ENCODE data around the gene POLDIP2. TPM values are rescaled to one million over a fixed set of nuclear protein-coding genes. Genes with fewer than 3 reads are reported as not detected.

Gene POLDIP2
- total RNA-seq (10 to 100 TPM; 65.6 to 76.8 TPM), polyA plus RNA-seq (ENCODE audit: insufficient read length in 6 of 6) (10 to 100 TPM; 56.0 to 67.8 (median 62.1) TPM)
- long read RNA-seq, donor 1, transcript POLDIP2-201 (11 exons, 2,121 nt): major isoform, 25 of 30 reads
- long read RNA-seq, donor 1, partial matches to known transcripts: 0 of 30 reads
- long read RNA-seq, donor 1, other reads (novel, unspliced or antisense): 5 of 30 reads
- long read RNA-seq, donor 2, transcript POLDIP2-201 (11 exons, 2,121 nt): major isoform, 14 of 20 reads
- long read RNA-seq, donor 2, partial matches to known transcripts: 6 of 20 reads
- long read RNA-seq, donor 2, other reads (novel, unspliced or antisense): 0 of 20 reads
- long read RNA-seq, donor 3, transcript POLDIP2-201 (11 exons, 2,121 nt): major isoform, 21 of 21 reads
- long read RNA-seq, donor 3, partial matches to known transcripts: 0 of 21 reads
- long read RNA-seq, donor 3, other reads (novel, unspliced or antisense): 0 of 21 reads
- long read RNA-seq, donor 4, transcript POLDIP2-201 (11 exons, 2,121 nt): major isoform, 49 of 59 reads
- long read RNA-seq, donor 4, partial matches to known transcripts: 3 of 59 reads
- long read RNA-seq, donor 4, other reads (novel, unspliced or antisense): 7 of 59 reads
- long read RNA-seq, donor 5, transcript POLDIP2-201 (11 exons, 2,121 nt): major isoform, 16 of 16 reads
- long read RNA-seq, donor 5, partial matches to known transcripts: 0 of 16 reads
- long read RNA-seq, donor 5, other reads (novel, unspliced or antisense): 0 of 16 reads
- long read RNA-seq, donor 6, transcript POLDIP2-201 (11 exons, 2,121 nt): major isoform, 20 of 20 reads
- long read RNA-seq, donor 6, partial matches to known transcripts: 0 of 20 reads
- long read RNA-seq, donor 6, other reads (novel, unspliced or antisense): 0 of 20 reads
- long read RNA-seq, donor 7, transcript POLDIP2-201 (11 exons, 2,121 nt): major isoform, 9 of 24 reads
- long read RNA-seq, donor 7, partial matches to known transcripts: 15 of 24 reads
- long read RNA-seq, donor 7, other reads (novel, unspliced or antisense): 0 of 24 reads
- long read RNA-seq, donor 8, transcript POLDIP2-201 (11 exons, 2,121 nt): major isoform, 20 of 20 reads
- long read RNA-seq, donor 8, partial matches to known transcripts: 0 of 20 reads
- long read RNA-seq, donor 8, other reads (novel, unspliced or antisense): 0 of 20 reads
- long read RNA-seq, donor 9: 0 reads
- long read RNA-seq, donor 10, transcript POLDIP2-201 (11 exons, 2,121 nt): major isoform, 116 of 128 reads
- long read RNA-seq, donor 10, partial matches to known transcripts: 2 of 128 reads
- long read RNA-seq, donor 10, other reads (novel, unspliced or antisense): 10 of 128 reads
- long read RNA-seq, donor 11: 0 reads
- long read RNA-seq, donor 12, transcript POLDIP2-201 (11 exons, 2,121 nt): major isoform, 5 of 5 reads
- long read RNA-seq, donor 12, partial matches to known transcripts: 0 of 5 reads
- long read RNA-seq, donor 12, other reads (novel, unspliced or antisense): 0 of 5 reads

DNA sequence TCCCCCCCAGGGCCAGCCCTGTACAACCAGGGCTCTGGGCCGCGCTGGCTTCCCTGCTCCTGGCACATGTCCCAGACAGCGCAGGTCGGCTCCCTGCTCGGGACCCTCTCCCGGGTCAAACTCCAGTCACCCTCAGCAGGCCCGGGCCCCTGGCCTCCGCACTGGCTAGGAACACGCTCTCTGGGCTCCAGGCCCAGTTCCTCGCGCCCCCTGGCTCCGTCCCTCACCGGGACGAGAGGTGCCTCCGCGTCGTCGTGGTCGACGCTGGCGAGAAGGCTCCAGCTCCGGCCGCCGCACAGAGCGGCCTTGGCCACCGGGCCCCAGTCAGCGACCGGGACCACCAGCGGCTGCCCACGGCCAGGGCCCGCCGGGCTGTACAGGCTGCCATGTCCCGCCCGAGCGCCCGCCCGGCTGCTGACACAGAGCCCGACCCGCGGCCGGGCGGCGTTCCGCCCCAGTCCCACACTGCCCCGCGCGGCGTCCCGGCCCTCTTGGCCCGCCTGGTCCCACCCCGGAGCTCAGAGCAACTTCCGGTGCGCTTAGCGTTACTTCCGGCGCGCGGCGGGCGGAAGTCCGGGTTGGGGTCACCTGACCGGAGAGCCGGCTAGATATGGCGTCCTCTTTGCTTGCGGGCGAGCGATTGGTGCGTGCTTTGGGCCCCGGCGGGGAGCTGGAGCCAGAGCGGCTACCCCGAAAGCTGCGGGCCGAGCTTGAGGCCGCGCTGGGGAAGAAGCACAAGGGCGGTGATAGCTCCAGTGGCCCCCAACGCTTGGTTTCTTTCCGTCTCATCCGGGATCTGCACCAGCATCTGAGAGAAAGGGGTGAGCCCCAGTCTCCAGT is at the start of gene POLDIP2:
TSS of gene POLDIP2 (minus strand) at position 467 of the 840 bp plus-strand sequence. CDS start at position 388, 79 bp downstream.
- H3K27me3 ChIP-seq: no peaks in the 10 kb centered on the region
- H3K27ac ChIP-seq: peak within 1 kb of the TSS; percentile 84 to 88
- TF ChIP-seq CTCF (IDR thresholded peaks at IDR 0.05): peak in 1 of 2 donors; percentile 29
- peak within 1 kb of the TSS; percentile 95 to 98 for H3K4me3 ChIP-seq
- intact Hi-C loops (cut with DNase I): no loop called here
- no peaks in the 10 kb centered on the region for H3K9me3 ChIP-seq
- peak; percentile 92 to 99 (median 96) for DNase-seq
- peaks cover 17 to 33% of the 10 kb centered on the region in 2 donors for H3K4me1 ChIP-seq
- peak; percentile 100 for ATAC-seq
- peaks cover 0 to 63% of the 10 kb centered on the region in 2 donors for H3K36me3 ChIP-seq

GRCh38 chr17:28406473-28406814 is 49.1 kb upstream of the POLDIP2 start:
- Histone ChIP-seq H3K36me3 (peaks cover 0 to 12% of the 10 kb centered on the region in 2 donors), H3K27me3 (peaks cover 0 to 27% of the 10 kb centered on the region in 2 donors), H3K4me3 (peak overlapping the region; percentile 72 to 97), H3K4me1 (peaks cover 11 to 50% of the 10 kb centered on the region in 2 donors), H3K27ac (no peak overlapping the region), H3K9me3 (no peaks in the 10 kb centered on the region)
- TF ChIP-seq CTCF (IDR thresholded peaks at IDR 0.05): no peak
- ATAC-seq (peak; percentile 42), DNase-seq (no peak)
- intact Hi-C loops (cut with DNase I): no loop called here

DNA sequence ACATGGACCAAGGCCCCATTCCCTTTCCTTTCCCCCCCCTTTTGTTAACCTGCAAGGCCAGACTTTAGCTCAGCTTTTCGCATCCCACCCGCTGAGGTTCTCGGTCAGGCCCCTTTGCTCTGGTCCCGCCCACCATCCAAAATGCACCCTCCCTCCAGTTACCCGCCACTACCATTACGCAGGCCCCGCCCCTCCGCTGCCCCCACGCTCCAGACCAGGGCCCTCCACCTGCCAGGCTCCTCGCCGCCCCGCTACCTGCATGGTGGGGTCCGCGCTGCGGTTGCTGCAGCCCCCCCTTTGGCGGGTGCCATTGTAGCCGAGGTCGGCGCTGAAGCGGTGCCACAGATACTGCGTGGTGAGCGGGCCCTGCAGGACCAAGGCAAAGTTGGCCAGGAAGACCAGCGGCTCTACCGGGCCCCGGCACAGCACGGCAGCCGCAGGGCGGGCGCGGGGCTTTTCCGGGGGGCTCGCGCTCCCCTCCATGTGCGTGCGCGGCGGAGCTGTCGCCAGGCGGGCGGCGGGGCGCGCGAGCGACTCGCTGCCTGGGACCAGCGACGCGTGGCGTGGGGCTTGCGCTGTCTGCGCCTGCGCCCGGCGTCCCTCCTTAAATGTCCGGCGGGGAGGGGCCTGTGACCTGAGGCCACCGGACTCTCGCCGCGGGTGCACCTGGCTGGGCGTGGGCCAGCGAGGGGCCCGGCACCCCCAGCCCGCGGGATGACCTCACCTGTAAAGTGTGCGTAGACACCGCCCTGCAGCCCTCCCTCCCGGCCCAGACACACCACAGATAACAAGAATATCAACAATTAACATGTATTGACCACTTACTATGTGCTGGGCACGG is 48.5 kb upstream of the POLDIP2 start, which contains the start of gene SLC46A1:
TSS of gene SLC46A1 (minus strand) at position 581 of the 841 bp plus-strand sequence. CDS start at position 483, 98 bp downstream.
- peak within 1 kb of the TSS in 1 of 2 donors; percentile 66 for H3K27ac ChIP-seq
- H3K36me3 ChIP-seq: peaks cover 0 to 12% of the 10 kb centered on the region in 2 donors
- H3K9me3 ChIP-seq: no peaks in the 10 kb centered on the region
- H3K27me3 ChIP-seq: peaks cover 0 to 27% of the 10 kb centered on the region in 2 donors
- peak in 3 of 4 donors; percentile 45 to 91 (median 57) for DNase-seq
- ATAC-seq: peak; percentile 85
- H3K4me1 ChIP-seq: peaks cover 11 to 50% of the 10 kb centered on the region in 2 donors
- no peak for TF ChIP-seq CTCF (IDR thresholded peaks at IDR 0.05)
- H3K4me3 ChIP-seq: peak within 1 kb of the TSS; percentile 72 to 97
- intact Hi-C loops (cut with DNase I): no loop called here
